C4-2B (cell line): ENCODE measurements around the gene NPTX1.

Source experiments
- ZFX ChIP-seq: fragments of 450-650 bp; IDR thresholded peaks from 2 replicates; pipeline ENCODE4 v1.6.1; 2017
- TF ChIP-seq, protein P1 (sequence below): fragments of 450-650 bp; conservative IDR thresholded peaks from 2 replicates; pipeline ENCODE4 v1.5.1; 2017; ENCODE audit warnings: mild to moderate bottlenecking

- TF ChIP-seq, protein P1, sequence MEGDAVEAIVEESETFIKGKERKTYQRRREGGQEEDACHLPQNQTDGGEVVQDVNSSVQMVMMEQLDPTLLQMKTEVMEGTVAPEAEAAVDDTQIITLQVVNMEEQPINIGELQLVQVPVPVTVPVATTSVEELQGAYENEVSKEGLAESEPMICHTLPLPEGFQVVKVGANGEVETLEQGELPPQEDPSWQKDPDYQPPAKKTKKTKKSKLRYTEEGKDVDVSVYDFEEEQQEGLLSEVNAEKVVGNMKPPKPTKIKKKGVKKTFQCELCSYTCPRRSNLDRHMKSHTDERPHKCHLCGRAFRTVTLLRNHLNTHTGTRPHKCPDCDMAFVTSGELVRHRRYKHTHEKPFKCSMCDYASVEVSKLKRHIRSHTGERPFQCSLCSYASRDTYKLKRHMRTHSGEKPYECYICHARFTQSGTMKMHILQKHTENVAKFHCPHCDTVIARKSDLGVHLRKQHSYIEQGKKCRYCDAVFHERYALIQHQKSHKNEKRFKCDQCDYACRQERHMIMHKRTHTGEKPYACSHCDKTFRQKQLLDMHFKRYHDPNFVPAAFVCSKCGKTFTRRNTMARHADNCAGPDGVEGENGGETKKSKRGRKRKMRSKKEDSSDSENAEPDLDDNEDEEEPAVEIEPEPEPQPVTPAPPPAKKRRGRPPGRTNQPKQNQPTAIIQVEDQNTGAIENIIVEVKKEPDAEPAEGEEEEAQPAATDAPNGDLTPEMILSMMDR: no peak
- no peak for TF ChIP-seq ZFX
Observed at GRCh38 chr17:80455784-80456183, 20.6 kb downstream of the NPTX1 start.
